ENCODE measurements around the gene HHIPL2.

The HHIPL2 gene

GRCh38 chr1:222547944-222548671, at the start of gene HHIPL2:
HHIPL2 (minus strand) TSS chr1:222548104; CDS start chr1:222548044, 60 bp downstream.
- no peak for DNase-seq

GRCh38 chr1:222596696-222597095, 48.8 kb upstream of the HHIPL2 start:
- DNase-seq: no peak

DNA sequence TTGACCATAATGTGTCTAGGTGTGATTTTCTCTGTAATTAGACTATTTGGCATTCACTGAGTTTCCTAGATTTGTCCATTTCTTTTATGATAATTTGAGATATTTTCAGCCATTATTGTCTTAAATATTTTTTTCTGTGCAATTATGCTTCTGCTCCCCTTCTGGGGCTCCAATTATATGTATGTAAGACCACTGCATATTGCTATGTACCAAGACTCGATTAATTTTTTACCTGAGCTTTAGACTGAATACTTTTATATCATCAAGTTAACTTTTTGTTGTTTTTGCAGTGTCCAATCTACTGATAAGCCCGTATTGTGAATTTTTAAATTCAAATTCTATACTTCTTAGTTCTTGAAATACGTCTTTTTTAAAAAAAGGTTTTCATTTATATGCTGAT, 46.9 kb upstream of the HHIPL2 start:
- no peak for DNase-seq

GRCh38 chr1:222592171-222592570, 44.3 kb upstream of the HHIPL2 start:
- DNase-seq: no peak

GRCh38 chr1:222589462-222590302, 41.8 kb upstream of the HHIPL2 start, which contains the start of gene TAF1A:
TAF1A (minus strand) TSS chr1:222589933.
- peak; percentile 88 for DNase-seq

- DNase-seq: no peak
Observed at GRCh38 chr1:222588135-222588534, 40.2 kb upstream of the HHIPL2 start.

GRCh38 chr1:222586842-222587241, 38.9 kb upstream of the HHIPL2 start:
- DNase-seq: no peak

DNA sequence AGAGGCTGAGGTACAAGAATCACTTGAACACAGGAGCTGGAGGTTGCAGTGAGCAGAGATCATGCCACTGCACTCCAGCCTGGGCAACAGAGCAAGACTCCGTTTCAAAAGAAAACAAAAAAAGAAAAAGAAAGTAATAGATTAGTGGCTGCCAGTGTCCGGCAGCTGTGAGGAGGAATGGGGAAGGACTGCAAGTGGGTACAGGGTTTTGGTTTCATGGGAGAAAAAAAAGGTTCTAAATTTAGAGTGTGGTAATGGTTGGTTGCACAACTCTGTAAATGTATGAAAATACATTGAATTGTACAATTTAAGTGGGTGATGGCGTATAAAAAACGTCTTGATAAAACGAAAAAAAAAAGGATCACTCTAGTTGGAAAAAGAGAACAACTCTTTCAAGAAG, 35.2 kb upstream of the HHIPL2 start:
- no peak for DNase-seq

DNA sequence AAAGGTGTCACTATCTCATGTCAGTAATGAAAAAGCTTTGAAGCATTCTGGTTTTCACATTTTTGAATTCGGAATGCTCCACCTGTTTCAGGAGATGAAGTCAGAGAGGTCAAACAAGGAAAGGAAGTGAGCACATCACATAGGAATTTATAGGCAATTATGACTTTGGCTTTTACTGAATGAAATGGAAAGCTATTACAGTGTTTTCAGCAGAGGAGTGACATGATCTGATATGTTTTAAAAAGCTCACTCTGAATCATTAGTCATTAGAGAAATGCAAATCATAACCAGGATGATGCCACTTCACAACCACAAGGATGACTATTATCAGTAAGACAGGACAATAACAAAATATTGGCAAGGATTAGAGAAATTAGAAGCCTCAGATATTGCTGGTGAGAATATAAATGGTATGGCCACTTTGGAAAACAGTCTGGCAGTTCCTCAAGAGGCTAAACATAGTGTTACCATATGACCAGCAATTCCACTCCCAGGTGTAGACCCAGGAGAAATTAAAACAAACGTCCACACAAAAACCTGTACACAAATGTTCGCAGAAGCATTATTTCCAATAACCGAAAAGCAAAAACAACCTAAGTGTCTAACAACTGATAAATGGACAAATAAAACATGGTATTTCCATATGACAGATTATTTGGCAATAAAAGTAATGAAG, 34.3 kb upstream of the HHIPL2 start:
- no peak for DNase-seq

GRCh38 chr1:222579316-222579715, 31.4 kb upstream of the HHIPL2 start:
- no peak for DNase-seq

DNA sequence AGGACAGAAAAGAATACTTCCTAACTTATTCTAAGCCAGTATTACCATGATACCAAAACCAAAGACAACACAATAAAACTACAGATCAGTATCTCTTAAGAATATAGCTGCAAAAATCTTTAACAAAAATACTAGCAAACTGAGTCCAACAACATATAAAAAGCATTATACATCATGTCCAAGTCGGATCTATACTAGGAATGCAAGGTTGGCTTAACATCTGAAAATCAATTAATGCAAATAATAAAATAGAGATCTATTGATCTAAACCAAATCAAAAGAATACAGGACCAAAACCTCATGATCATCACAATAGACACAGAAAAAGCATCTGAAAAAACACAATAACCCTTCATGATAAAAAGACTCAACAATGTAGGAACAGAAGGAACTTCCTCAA, 22.9 kb upstream of the HHIPL2 start:
- no peak for DNase-seq

GRCh38 chr1:222561656-222562055, 13.8 kb upstream of the HHIPL2 start:
- no peak for DNase-seq

DNA sequence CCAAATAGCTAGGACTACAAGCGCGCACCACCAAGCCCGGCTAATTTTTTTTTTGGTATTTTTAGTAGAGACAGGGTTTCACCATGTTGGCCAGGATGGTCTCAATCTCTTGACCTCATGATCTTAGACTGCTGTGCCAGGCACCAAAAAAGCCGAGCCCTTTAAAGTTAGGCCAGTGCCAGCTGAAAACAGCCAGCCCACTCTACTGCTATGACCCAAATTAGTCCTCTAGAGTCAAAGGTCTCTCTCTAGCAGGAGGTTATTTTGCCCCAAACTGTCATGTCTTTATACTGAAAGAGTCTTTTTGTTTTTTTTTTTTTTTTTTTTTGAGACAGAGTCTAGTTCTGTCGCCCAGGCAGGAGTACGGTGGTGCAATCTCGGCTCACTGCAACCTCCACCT, 9.7 kb upstream of the HHIPL2 start:
- DNase-seq: no peak

DNA sequence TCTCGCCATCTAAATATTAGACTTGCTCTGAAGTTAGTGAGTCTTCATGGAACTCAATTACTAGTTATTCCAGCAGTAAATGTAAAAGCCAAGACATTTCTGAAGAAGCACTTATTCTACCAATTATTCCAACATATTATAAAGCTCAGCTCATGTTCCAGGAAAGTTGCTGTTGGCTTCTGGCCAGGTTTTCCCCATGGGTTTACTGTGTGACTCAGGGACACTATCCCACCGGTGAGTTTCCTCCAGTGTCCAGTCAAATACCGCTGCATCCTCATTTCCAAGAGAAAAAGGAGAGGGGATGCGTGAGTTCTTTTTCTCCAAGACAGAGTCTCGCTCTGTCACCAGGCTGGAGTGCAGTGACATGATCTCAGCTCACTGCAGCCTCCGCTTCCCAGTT, 9.2 kb upstream of the HHIPL2 start:
- no peak for DNase-seq

GRCh38 chr1:222555992-222556615, 8.2 kb upstream of the HHIPL2 start:
- no peak for DNase-seq

DNA sequence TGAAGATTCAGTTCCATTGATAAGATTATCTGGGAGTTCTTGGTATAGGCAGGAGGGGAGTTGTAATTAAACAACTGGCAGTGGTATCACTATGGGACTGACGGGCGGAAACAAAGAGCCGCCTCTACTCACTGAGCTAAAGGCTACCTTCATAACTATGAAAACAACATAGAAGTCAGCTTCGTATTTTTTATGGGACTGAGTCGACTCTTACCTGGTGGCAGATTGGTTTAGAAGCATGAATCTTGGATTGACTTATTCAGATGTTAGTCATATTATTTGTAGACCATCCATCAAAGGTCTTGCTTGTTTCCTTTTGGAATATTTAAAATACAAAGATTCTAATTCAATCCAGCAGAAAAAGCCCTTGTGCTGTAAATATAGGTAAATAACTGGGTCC, 6.3 kb upstream of the HHIPL2 start:
- DNase-seq: no peak

DNA sequence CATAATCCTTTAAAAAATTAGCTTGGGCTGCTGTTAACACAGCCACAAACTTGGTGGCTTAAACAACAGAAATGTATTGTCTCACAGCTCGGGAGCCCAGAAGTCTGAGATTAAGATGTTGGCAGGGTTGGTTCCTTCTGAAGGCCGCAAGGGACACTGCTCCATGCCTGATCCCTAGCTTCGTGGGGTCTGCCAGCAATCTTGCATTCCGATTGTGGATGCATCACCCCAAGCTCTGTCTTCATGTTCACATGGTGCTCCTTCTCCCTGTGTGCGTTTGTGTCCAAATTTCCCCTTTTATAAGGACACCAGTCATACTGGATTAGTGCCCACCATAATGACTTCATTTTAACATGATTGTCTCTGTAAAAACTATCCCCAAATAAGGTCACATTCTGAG, 5.0 kb upstream of the HHIPL2 start:
- no peak for DNase-seq

- peak; percentile 66 for DNase-seq
Observed at GRCh38 chr1:222547260-222547614, 667 bp downstream of the HHIPL2 start.

GRCh38 chr1:222546548-222547259, 1.2 kb downstream of the HHIPL2 start:
- DNase-seq: peak; percentile 66

GRCh38 chr1:222546091-222546490, 1.8 kb downstream of the HHIPL2 start:
- DNase-seq: peak; percentile 56

- no peak for DNase-seq
Observed at GRCh38 chr1:222543817-222544216, 4.1 kb downstream of the HHIPL2 start.

GRCh38 chr1:222540598-222540995, 7.3 kb downstream of the HHIPL2 start:
- DNase-seq: no peak

Measured in DMS79 treated with DMSO at 0.1 percent for 48 hours (cell line).